MG63 (cell line): ENCODE results near the gene CRACR2B. TPM values are rescaled to one million over a fixed set of nuclear protein-coding genes. Genes with fewer than 3 reads are reported as not detected.

Source experiments
- DNase-seq: peaks from one replicate; pipeline ENCODE4 v3.0.0-alpha.2; 2020
- H3K27me3 ChIP-seq: fragments of 250-450 bp; sonication (Bioruptor Pico); 2 replicates; pipeline ENCODE4 v1.5.1; 2020; ENCODE audit warnings: mild to moderate bottlenecking, moderate library complexity
- H3K36me3 ChIP-seq: fragments of 250-450 bp; sonication (Bioruptor Pico); 2 replicates; pipeline ENCODE4 v1.5.1; 2020; ENCODE audit warnings: mild to moderate bottlenecking, moderate library complexity
- H3K4me3 ChIP-seq: fragments of 250-450 bp; sonication (Bioruptor Pico); 2 replicates; pipeline ENCODE4 v1.5.1; 2020; ENCODE audit warnings: mild to moderate bottlenecking, moderate library complexity
- H3K9me3 ChIP-seq: fragments of 250-450 bp; sonication (Bioruptor Pico); 2 replicates; pipeline ENCODE4 v1.5.1; 2020; ENCODE audit warnings: mild to moderate bottlenecking, moderate library complexity
- total RNA-seq: library from RNA; depleted of rRNA; stranded (reverse); fragments of >200 nt; shearing (Covaris generic); gene quantifications from 2 replicates; pipeline ENCODE4 v1.2.3, GENCODE V29; 2014; ENCODE audit warnings: low replicate concordance

The CRACR2B gene
- total RNA-seq, 1 experiment from 2014 or later, result not detected

GRCh38 chr11:803467-803742, 24.3 kb upstream of the CRACR2B start:
- no peak overlapping the region for H3K4me3 ChIP-seq
- DNase-seq, result no peak

GRCh38 chr11:803770-804598, 23.7 kb upstream of the CRACR2B start:
- no peak for DNase-seq
- no peaks in the 10 kb centered on the region for H3K27me3 ChIP-seq
- no peaks in the 10 kb centered on the region for H3K9me3 ChIP-seq
- H3K36me3 ChIP-seq, result peaks cover 39% of the 10 kb centered on the region
- peak overlapping the region; percentile 56 for H3K4me3 ChIP-seq

More at GRCh38 chr11:803467-803742, 24.3 kb upstream of the CRACR2B start:
- Histone ChIP-seq H3K36me3 (peaks cover 36% of the 10 kb centered on the region), H3K27me3 (no peaks in the 10 kb centered on the region), H3K9me3 (no peaks in the 10 kb centered on the region)

- no peak for DNase-seq
- peaks cover 35% of the 10 kb centered on the region for H3K36me3 ChIP-seq
- H3K9me3 ChIP-seq, result no peaks in the 10 kb centered on the region
- peak overlapping the region; percentile 56 for H3K4me3 ChIP-seq
- H3K27me3 ChIP-seq, result no peaks in the 10 kb centered on the region
These were observed 23.1 kb upstream of the CRACR2B start for GRCh38 chr11:804599-804964.

- Histone ChIP-seq H3K9me3 (no peaks in the 10 kb centered on the region), H3K27me3 (no peaks in the 10 kb centered on the region), H3K36me3 (peaks cover 49% of the 10 kb centered on the region), H3K4me3 (peak overlapping the region; percentile 82)
- peak; percentile 86 for DNase-seq
These were observed 19.1 kb upstream of the CRACR2B start for GRCh38 chr11:808427-809286.

- peak; percentile 98 for DNase-seq
- Histone ChIP-seq H3K9me3 (no peaks in the 10 kb centered on the region), H3K4me3 (peak within 1 kb of the TSS; percentile 82), H3K36me3 (peaks cover 53% of the 10 kb centered on the region), H3K27me3 (no peaks in the 10 kb centered on the region)
These were observed 18.3 kb upstream of the CRACR2B start, which contains the start of gene RPLP2 for GRCh38 chr11:809287-810039. Gene RPLP2 (plus strand): TSS chr11:809967. CDS start chr11:810235, 268 bp downstream.

GRCh38 chr11:810040-810567, 17.6 kb upstream of the CRACR2B start:
- H3K36me3 ChIP-seq, result peaks cover 59% of the 10 kb centered on the region
- DNase-seq, result no peak
- no peaks in the 10 kb centered on the region for H3K27me3 ChIP-seq
- H3K4me3 ChIP-seq, result peak overlapping the region; percentile 82
- no peaks in the 10 kb centered on the region for H3K9me3 ChIP-seq

- DNase-seq, result no peak
- no peaks in the 10 kb centered on the region for H3K27me3 ChIP-seq
- peaks cover 59% of the 10 kb centered on the region for H3K36me3 ChIP-seq
- H3K4me3 ChIP-seq, result peak overlapping the region; percentile 82
- H3K9me3 ChIP-seq, result no peaks in the 10 kb centered on the region
These were observed 16.1 kb upstream of the CRACR2B start for GRCh38 chr11:811446-812245.

GRCh38 chr11:812390-812789, 15.3 kb upstream of the CRACR2B start:
- H3K27me3 ChIP-seq, result no peaks in the 10 kb centered on the region
- peaks cover 59% of the 10 kb centered on the region for H3K36me3 ChIP-seq
- no peaks in the 10 kb centered on the region for H3K9me3 ChIP-seq
- no peak for DNase-seq
- H3K4me3 ChIP-seq, result no peak overlapping the region

- no peaks in the 10 kb centered on the region for H3K27me3 ChIP-seq
- H3K36me3 ChIP-seq, result peaks cover 59% of the 10 kb centered on the region
- H3K9me3 ChIP-seq, result no peaks in the 10 kb centered on the region
- no peak for DNase-seq
- H3K4me3 ChIP-seq, result no peak overlapping the region
These were observed 14.7 kb upstream of the CRACR2B start for GRCh38 chr11:813072-813455.

GRCh38 chr11:813456-814096, 14.1 kb upstream of the CRACR2B start:
- no peak overlapping the region for H3K4me3 ChIP-seq
- H3K9me3 ChIP-seq, result no peaks in the 10 kb centered on the region
- peaks cover 59% of the 10 kb centered on the region for H3K36me3 ChIP-seq
- H3K27me3 ChIP-seq, result no peaks in the 10 kb centered on the region
- no peak for DNase-seq

GRCh38 chr11:815675-816432, 11.9 kb upstream of the CRACR2B start:
- Histone ChIP-seq H3K36me3 (peaks cover 46% of the 10 kb centered on the region), H3K27me3 (no peaks in the 10 kb centered on the region)
- no peak for DNase-seq

GRCh38 chr11:816433-816779, 11.3 kb upstream of the CRACR2B start:
- H3K27me3 ChIP-seq, result no peaks in the 10 kb centered on the region
- no peak for DNase-seq
- H3K36me3 ChIP-seq, result peaks cover 41% of the 10 kb centered on the region
- H3K9me3 ChIP-seq, result no peaks in the 10 kb centered on the region
- H3K4me3 ChIP-seq, result no peak overlapping the region

More at GRCh38 chr11:815675-816432, 11.9 kb upstream of the CRACR2B start:
- H3K9me3 ChIP-seq, result no peaks in the 10 kb centered on the region
- no peak overlapping the region for H3K4me3 ChIP-seq

GRCh38 chr11:818396-819128, 9.2 kb upstream of the CRACR2B start, which contains the start of gene PNPLA2:
Gene PNPLA2 (plus strand): TSS chr11:818914. CDS start chr11:819719, 805 bp downstream.
- Histone ChIP-seq H3K9me3 (no peaks in the 10 kb centered on the region), H3K36me3 (peaks cover 29% of the 10 kb centered on the region), H3K4me3 (peak within 1 kb of the TSS; percentile 57), H3K27me3 (no peaks in the 10 kb centered on the region)
- DNase-seq, result no peak

GRCh38 chr11:819129-819931, 8.4 kb upstream of the CRACR2B start:
- Histone ChIP-seq H3K27me3 (no peaks in the 10 kb centered on the region), H3K4me3 (peak overlapping the region; percentile 57), H3K36me3 (peaks cover 28% of the 10 kb centered on the region), H3K9me3 (no peaks in the 10 kb centered on the region)
- peak; percentile 88 for DNase-seq
